H9 (cell line): ENCODE results near the gene FRAT2. TPM values are rescaled to one million over a fixed set of nuclear protein-coding genes. Genes with fewer than 3 reads are reported as not detected.

ENCODE experiments used
- DNase-seq: peaks from one replicate; pipeline ENCODE4 v3.0.0-alpha.2; 2017
- H2AFZ ChIP-seq: one replicate; pipeline ENCODE4 v1.6.1; 2013; ENCODE audit warnings: mild to moderate bottlenecking, low read length, control low read depth, moderate library complexity
- H2AK5ac ChIP-seq: 2 replicates; pipeline ENCODE4 v1.6.1; 2013; ENCODE audit warnings: low read length, control low read depth, mixed read lengths; ENCODE audit not compliant: insufficient read length
- H2BK120ac ChIP-seq: one replicate; pipeline ENCODE4 v1.6.1; 2013; ENCODE audit warnings: low read depth, mild to moderate bottlenecking, low read length, control low read depth, inconsistent platforms; ENCODE audit not compliant: poor library complexity, severe bottlenecking
- H2BK12ac ChIP-seq: 2 replicates; pipeline ENCODE4 v1.6.1; 2013; ENCODE audit warnings: low read length, control low read depth, mixed read lengths, low read depth; ENCODE audit not compliant: insufficient read length
- H2BK15ac ChIP-seq: 2 replicates; pipeline ENCODE4 v1.6.1; 2013; ENCODE audit warnings: low read depth, low read length, control low read depth
- H2BK20ac ChIP-seq: one replicate; pipeline ENCODE4 v1.6.1; 2013; ENCODE audit warnings: low read depth, mild to moderate bottlenecking, low read length, control low read depth, inconsistent platforms; ENCODE audit not compliant: poor library complexity, severe bottlenecking
- H2BK5ac ChIP-seq: 2 replicates; pipeline ENCODE4 v1.6.1; 2013; ENCODE audit warnings: low read length, control low read depth, mixed read lengths; ENCODE audit not compliant: insufficient read length
- H3K14ac ChIP-seq: 2 replicates; pipeline ENCODE4 v1.6.1; 2013; ENCODE audit warnings: low read length, control low read depth; ENCODE audit not compliant: insufficient read depth
- H3K18ac ChIP-seq: 2 replicates; pipeline ENCODE4 v1.6.1; 2013; ENCODE audit warnings: low read depth, mild to moderate bottlenecking, mixed read lengths, low read length, control low read depth; ENCODE audit not compliant: insufficient read length
- H3K23ac ChIP-seq: 2 replicates; pipeline ENCODE4 v1.6.1; 2013; ENCODE audit warnings: low read length, control low read depth, mixed read lengths, low read depth; ENCODE audit not compliant: insufficient read length
- H3K23me2 ChIP-seq: 2 replicates; pipeline ENCODE4 v1.6.1; 2013; ENCODE audit warnings: low read depth, mild to moderate bottlenecking, mixed read lengths, low read length, control low read depth; ENCODE audit not compliant: insufficient read length, poor library complexity, severe bottlenecking
- H3K27ac ChIP-seq: 2 replicates; pipeline ENCODE4 v1.5.1; 2013; ENCODE audit warnings: low read length, control low read depth, mixed read lengths, low read depth; ENCODE audit not compliant: insufficient read length
- H3K27me3 ChIP-seq: 2 replicates; pipeline ENCODE4 v1.6.1; 2013; ENCODE audit warnings: low read length, control low read depth, inconsistent platforms; ENCODE audit not compliant: insufficient read depth
- H3K4ac ChIP-seq: 2 replicates; pipeline ENCODE4 v1.6.1; 2013; ENCODE audit warnings: low read depth, mild to moderate bottlenecking, control low read depth, inconsistent platforms, low read length, moderate library complexity
- H3K4me1 ChIP-seq: 2 replicates; pipeline ENCODE4 v1.6.1; 2013; ENCODE audit warnings: low read length, control low read depth, inconsistent platforms; ENCODE audit not compliant: insufficient read depth
- H3K4me2 ChIP-seq: 2 replicates; pipeline ENCODE4 v1.6.1; 2013; ENCODE audit warnings: low read length, control low read depth, mixed read lengths; ENCODE audit not compliant: insufficient read length, insufficient read depth
- H3K56ac ChIP-seq: 2 replicates; pipeline ENCODE4 v1.6.1; 2013; ENCODE audit warnings: low read depth, mild to moderate bottlenecking, mixed read lengths, low read length, control low read depth; ENCODE audit not compliant: insufficient read length
- H3K79me1 ChIP-seq: 2 replicates; pipeline ENCODE4 v1.6.1; 2013; ENCODE audit warnings: low read depth, mild to moderate bottlenecking, moderate library complexity, low read length, control low read depth, inconsistent platforms; ENCODE audit not compliant: insufficient read depth, poor library complexity, severe bottlenecking
- H3K79me2 ChIP-seq: 2 replicates; pipeline ENCODE4 v1.6.1; 2013; ENCODE audit warnings: low read length, control low read depth, inconsistent platforms; ENCODE audit not compliant: insufficient read depth
- H3K9ac ChIP-seq: 2 replicates; pipeline ENCODE4 v1.6.1; 2013; ENCODE audit warnings: low read length, control low read depth, mixed read lengths; ENCODE audit not compliant: insufficient read length; ENCODE audit errors: extremely low read depth
- H3K9me3 ChIP-seq: one replicate; pipeline ENCODE4 v1.6.1; 2013; ENCODE audit warnings: low read depth, low read length, inconsistent platforms; ENCODE audit not compliant: control insufficient read depth
- H3T11ph ChIP-seq: one replicate; pipeline ENCODE4 v1.6.1; 2013; ENCODE audit warnings: mild to moderate bottlenecking, low read length, control low read depth, inconsistent platforms
- H4K20me1 ChIP-seq: one replicate; pipeline ENCODE4 v1.6.1; 2013; ENCODE audit not compliant: control insufficient read depth, insufficient read length, insufficient read depth
- H4K5ac ChIP-seq: 2 replicates; pipeline ENCODE4 v1.6.1; 2013; ENCODE audit warnings: low read depth, mild to moderate bottlenecking, mixed read lengths, low read length, control low read depth; ENCODE audit not compliant: insufficient read length
- H4K8ac ChIP-seq: replicated peaks from 2 replicates; pipeline ENCODE4 v1.6.1; 2013; ENCODE audit warnings: low read length, control low read depth, mixed read lengths, low read depth; ENCODE audit not compliant: insufficient read length
- H4K91ac ChIP-seq: 2 replicates; pipeline ENCODE4 v1.6.1; 2013; ENCODE audit warnings: low read depth, mild to moderate bottlenecking, moderate library complexity, mixed read lengths, low read length, control low read depth; ENCODE audit not compliant: insufficient read length
- H3K27ac Mint-ChIP-seq, 3 experiments: 2 replicates in 2 of 3; 3 replicates in 1 of 3; pipeline ENCODE4 v1.8.0; 2020 to 2021; ENCODE audit warnings: mixed read lengths in 3 of 3, mild to moderate bottlenecking in 1 of 3, moderate library complexity in 1 of 3
- H3K27me3 Mint-ChIP-seq: 2 replicates; pipeline ENCODE4 v1.8.0; 2021; ENCODE audit warnings: low read depth, mild to moderate bottlenecking, moderate library complexity, mixed read lengths
- H3K36me3 Mint-ChIP-seq, 3 experiments: 2 replicates in 2 of 3; 3 replicates in 1 of 3; pipeline ENCODE4 v1.8.0; 2020 to 2021; ENCODE audit warnings: low read depth in 3 of 3, mixed read lengths in 3 of 3; ENCODE audit not compliant: insufficient read depth in 1 of 3
- H3K4me1 Mint-ChIP-seq, 2 experiments: 2 replicates each; pipeline ENCODE4 v1.8.0; 2020; ENCODE audit warnings: mixed read lengths in 2 of 2
- H3K4me3 Mint-ChIP-seq, 2 experiments: 2 replicates in 1 of 2; 3 replicates in 1 of 2; pipeline ENCODE4 v1.8.0; 2020 to 2021; ENCODE audit warnings: mild to moderate bottlenecking in 2 of 2, mixed read lengths in 2 of 2, moderate library complexity in 1 of 2
- H3K9me3 Mint-ChIP-seq, 2 experiments: 2 replicates in 1 of 2; 3 replicates in 1 of 2; pipeline ENCODE4 v1.8.0; 2020; ENCODE audit warnings: mild to moderate bottlenecking in 2 of 2, mixed read lengths in 2 of 2, moderate library complexity in 1 of 2
- WGBS: extraction: QIAGEN DNeasy Blood & Tissue Kit; methylation state at CpG from one replicate; pipeline ENCODE4 v1.1.7; 2013; ENCODE audit warnings: missing lambda C conversion rate, low lambda C conversion rate, mixed read lengths; ENCODE audit not compliant: insufficient read length; ENCODE audit errors: extremely low coverage; 5-methylcytosine and 5-hydroxymethylcytosine counted together
- total RNA-seq: library from RNA; stranded (reverse); gene quantifications from 2 replicates; pipeline ENCODE4 v1.2.1, GENCODE V29; 2021
- TF ChIP-seq, protein P1 (sequence below): fragments of 200-600 bp; sonication (generic); conservative IDR thresholded peaks from 3 replicates; pipeline ENCODE4 v1.8.0; 2021; ENCODE audit warnings: antibody characterized with exemption, mild to moderate bottlenecking

The FRAT2 gene
- total RNA-seq, 1 experiment from 2014 or later = 129 TPM

DNA sequence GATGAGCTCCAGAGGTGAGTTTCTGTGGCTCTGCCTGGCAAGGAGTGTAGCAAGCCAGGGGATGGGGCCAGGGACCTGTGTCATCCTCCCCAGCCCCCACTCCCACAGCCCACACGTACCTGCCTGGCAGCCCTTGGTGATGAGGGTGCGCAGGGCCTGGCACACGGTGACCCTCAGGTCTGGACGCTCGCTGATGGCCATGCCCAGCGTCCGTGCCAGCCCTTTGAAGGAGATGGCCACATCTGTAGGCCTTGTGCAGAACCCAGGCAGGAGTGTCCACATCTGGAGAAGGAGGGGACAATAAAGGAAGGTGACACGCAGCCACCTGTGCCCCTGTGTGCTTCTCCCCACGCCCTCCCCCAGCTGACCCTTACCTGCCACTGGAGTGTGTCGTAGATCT lies 38.9 kb upstream of the FRAT2 start:
- H3K4me2 ChIP-seq = no peak overlapping the region
- TF ChIP-seq, protein P1, sequence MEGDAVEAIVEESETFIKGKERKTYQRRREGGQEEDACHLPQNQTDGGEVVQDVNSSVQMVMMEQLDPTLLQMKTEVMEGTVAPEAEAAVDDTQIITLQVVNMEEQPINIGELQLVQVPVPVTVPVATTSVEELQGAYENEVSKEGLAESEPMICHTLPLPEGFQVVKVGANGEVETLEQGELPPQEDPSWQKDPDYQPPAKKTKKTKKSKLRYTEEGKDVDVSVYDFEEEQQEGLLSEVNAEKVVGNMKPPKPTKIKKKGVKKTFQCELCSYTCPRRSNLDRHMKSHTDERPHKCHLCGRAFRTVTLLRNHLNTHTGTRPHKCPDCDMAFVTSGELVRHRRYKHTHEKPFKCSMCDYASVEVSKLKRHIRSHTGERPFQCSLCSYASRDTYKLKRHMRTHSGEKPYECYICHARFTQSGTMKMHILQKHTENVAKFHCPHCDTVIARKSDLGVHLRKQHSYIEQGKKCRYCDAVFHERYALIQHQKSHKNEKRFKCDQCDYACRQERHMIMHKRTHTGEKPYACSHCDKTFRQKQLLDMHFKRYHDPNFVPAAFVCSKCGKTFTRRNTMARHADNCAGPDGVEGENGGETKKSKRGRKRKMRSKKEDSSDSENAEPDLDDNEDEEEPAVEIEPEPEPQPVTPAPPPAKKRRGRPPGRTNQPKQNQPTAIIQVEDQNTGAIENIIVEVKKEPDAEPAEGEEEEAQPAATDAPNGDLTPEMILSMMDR = no peak
- H3K27ac ChIP-seq = no peak overlapping the region
- H3K27ac Mint-ChIP-seq = no peak overlapping the region
- H2AK5ac ChIP-seq = no peak overlapping the region
- no peak overlapping the region for H3K56ac ChIP-seq
- no peaks in the 10 kb centered on the region for H3K4me1 Mint-ChIP-seq
- no peak overlapping the region for H2BK5ac ChIP-seq
- WGBS = no CpG with 5 or more reads among the region's 10 CpGs
- no peak overlapping the region; the same call in 1 of the 2 replicates for H3K14ac ChIP-seq
- no peaks in the 10 kb centered on the region for H3K23me2 ChIP-seq
- no peak overlapping the region for H3K9ac ChIP-seq
- H3K4me1 ChIP-seq = no peaks in the 10 kb centered on the region
- no peaks in the 10 kb centered on the region for H3K79me2 ChIP-seq
- no peaks in the 10 kb centered on the region for H4K20me1 ChIP-seq
- H2BK12ac ChIP-seq = no peak overlapping the region
- H3K36me3 Mint-ChIP-seq = peaks cover 41 to 84% (median 64%) of the 10 kb centered on the region in 3 experiments
- H3K4ac ChIP-seq = no peak overlapping the region
- no peak overlapping the region for H4K5ac ChIP-seq
- H3K9me3 ChIP-seq = no peaks in the 10 kb centered on the region
- no peak overlapping the region for H2BK20ac ChIP-seq
- H3K23ac ChIP-seq = no peak overlapping the region
- no peak for DNase-seq
- no peak overlapping the region for H2BK15ac ChIP-seq
- H2AFZ ChIP-seq = no peak overlapping the region
- no peaks in the 10 kb centered on the region for H3K9me3 Mint-ChIP-seq
- no peaks in the 10 kb centered on the region for H3K27me3 ChIP-seq
- H3K4me3 Mint-ChIP-seq = no peak overlapping the region
- H4K8ac ChIP-seq = no peak overlapping the region
- no peak overlapping the region for H4K91ac ChIP-seq
- no peaks in the 10 kb centered on the region for H3K79me1 ChIP-seq
- H3K18ac ChIP-seq = no peak overlapping the region
- no peaks in the 10 kb centered on the region; the same call in 1 of the 2 replicates for H3K27me3 Mint-ChIP-seq
- H2BK120ac ChIP-seq = no peak overlapping the region
- H3T11ph ChIP-seq = no peak overlapping the region
